MM.1S (cell line): Measurements from ENCODE around the gene C13orf46.

Experiments used
- DNase-seq: peaks from one replicate; pipeline ENCODE4 v3.0.0-alpha.2; 2015
- H2AFZ ChIP-seq: fragments of 300-600 bp; sonication (generic); 2 replicates; pipeline ENCODE4 v1.6.0; 2016; ENCODE audit warnings: antibody characterized with exemption, low read length
- H3F3A ChIP-seq: fragments of 300-600 bp; sonication (generic); 2 replicates; pipeline ENCODE4 v1.6.1; 2016; ENCODE audit warnings: mild to moderate bottlenecking, antibody characterized with exemption, low read length, moderate library complexity, mixed read lengths; ENCODE audit not compliant: insufficient read depth
- H3K27ac ChIP-seq: fragments of 300-600 bp; sonication (generic); 2 replicates; pipeline ENCODE4 v1.5.1; 2016; ENCODE audit warnings: mild to moderate bottlenecking, low read length
- H3K27me3 ChIP-seq: fragments of 300-600 bp; sonication (generic); replicated peaks from 2 replicates; pipeline ENCODE4 v1.6.0; 2016; ENCODE audit warnings: low read length; ENCODE audit not compliant: insufficient read depth
- H3K36me3 ChIP-seq: fragments of 300-600 bp; sonication (generic); replicated peaks from 2 replicates; pipeline ENCODE4 v1.6.1; 2016; ENCODE audit warnings: mild to moderate bottlenecking, low read length, mixed read lengths; ENCODE audit not compliant: insufficient read depth
- H3K4me1 ChIP-seq: fragments of 300-600 bp; sonication (generic); 2 replicates; pipeline ENCODE4 v1.6.1; 2016; ENCODE audit warnings: low read length, mixed read lengths
- H3K4me2 ChIP-seq: fragments of 300-600 bp; sonication (generic); 2 replicates; pipeline ENCODE4 v1.6.0; 2016; ENCODE audit warnings: low read depth, low read length
- H3K4me3 ChIP-seq: fragments of 300-600 bp; sonication (generic); 2 replicates; pipeline ENCODE4 v1.5.1; 2016; ENCODE audit warnings: low read length, mixed read lengths
- H3K79me2 ChIP-seq: fragments of 300-600 bp; sonication (generic); 2 replicates; pipeline ENCODE4 v1.6.1; 2016; ENCODE audit warnings: mixed run types, low read length, mixed read lengths
- H3K9ac ChIP-seq: fragments of 300-600 bp; sonication (generic); 2 replicates; pipeline ENCODE4 v1.6.1; 2016; ENCODE audit warnings: low read length, mixed read lengths
- H3K9me2 ChIP-seq: fragments of 300-600 bp; sonication (generic); replicated peaks from 2 replicates; pipeline ENCODE4 v1.6.1; 2016; ENCODE audit warnings: mild to moderate bottlenecking, low read length, mixed read lengths; ENCODE audit not compliant: insufficient read depth
- H3K9me3 ChIP-seq: fragments of 300-600 bp; sonication (generic); replicated peaks from 2 replicates; pipeline ENCODE4 v1.6.1; 2016; ENCODE audit warnings: mild to moderate bottlenecking, low read length, mixed read lengths; ENCODE audit not compliant: insufficient read depth
- H4K20me1 ChIP-seq: fragments of 300-600 bp; sonication (generic); 2 replicates; pipeline ENCODE4 v1.6.1; 2016; ENCODE audit warnings: mild to moderate bottlenecking, low read length, moderate library complexity, mixed read lengths; ENCODE audit not compliant: insufficient read depth
- EZH2 ChIP-seq: fragments of 300-600 bp; sonication (generic); optimal IDR thresholded peaks from 2 replicates; pipeline ENCODE3; 2017; ENCODE audit warnings: low read depth, mild to moderate bottlenecking, antibody characterized with exemption, low read length, mixed read lengths
- EZH2phosphoT487 ChIP-seq: fragments of 300-600 bp; sonication (generic); IDR thresholded peaks from 2 replicates; pipeline ENCODE4 v1.6.1; 2018; ENCODE audit warnings: antibody characterized with exemption, low read length
- TF ChIP-seq, protein P1 (sequence below): fragments of 300-600 bp; sonication (generic); IDR thresholded peaks from 2 replicates; pipeline ENCODE4 v1.5.1; 2016; ENCODE audit warnings: antibody characterized with exemption, low read length, mixed read lengths

C13orf46 gene

DNA sequence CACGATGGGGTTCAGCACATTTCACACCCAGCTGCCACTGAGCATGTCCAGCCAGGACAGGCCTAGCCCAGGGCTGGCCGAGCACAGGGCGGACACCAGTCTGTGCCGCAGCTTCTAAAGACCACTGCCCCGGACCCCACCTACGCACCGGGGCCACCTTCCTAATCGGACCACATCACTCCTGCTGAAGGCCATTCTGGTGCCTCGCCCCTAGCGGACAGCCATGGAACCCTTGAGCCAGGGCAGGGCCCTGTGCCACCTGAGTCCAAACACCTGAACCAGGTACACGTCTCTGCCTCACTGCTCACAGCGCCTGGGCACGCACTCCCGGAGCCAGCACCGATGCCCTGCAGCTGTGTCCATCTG lies 8.4 kb upstream of the C13orf46 start:
- Histone ChIP-seq H3K27me3 (no peaks in the 10 kb centered on the region), H3F3A (no peaks in the 10 kb centered on the region), H3K36me3 (peaks cover 12% of the 10 kb centered on the region; the same call in 1 of the 2 replicates), H3K4me2 (no peak overlapping the region), H3K79me2 (0 out of 2 replicates have a peak, but pooled peaks cover 2% of the 10 kb centered on the region), H4K20me1 (no peaks in the 10 kb centered on the region), H3K9me2 (no peaks in the 10 kb centered on the region), H3K9me3 (no peaks in the 10 kb centered on the region), H3K27ac (no peak overlapping the region), H3K9ac (no peak overlapping the region), H2AFZ (no peak overlapping the region), H3K4me3 (no peak overlapping the region), H3K4me1 (no peaks in the 10 kb centered on the region)
- TF ChIP-seq EZH2phosphoT487, result no peak
- TF ChIP-seq, protein P1, sequence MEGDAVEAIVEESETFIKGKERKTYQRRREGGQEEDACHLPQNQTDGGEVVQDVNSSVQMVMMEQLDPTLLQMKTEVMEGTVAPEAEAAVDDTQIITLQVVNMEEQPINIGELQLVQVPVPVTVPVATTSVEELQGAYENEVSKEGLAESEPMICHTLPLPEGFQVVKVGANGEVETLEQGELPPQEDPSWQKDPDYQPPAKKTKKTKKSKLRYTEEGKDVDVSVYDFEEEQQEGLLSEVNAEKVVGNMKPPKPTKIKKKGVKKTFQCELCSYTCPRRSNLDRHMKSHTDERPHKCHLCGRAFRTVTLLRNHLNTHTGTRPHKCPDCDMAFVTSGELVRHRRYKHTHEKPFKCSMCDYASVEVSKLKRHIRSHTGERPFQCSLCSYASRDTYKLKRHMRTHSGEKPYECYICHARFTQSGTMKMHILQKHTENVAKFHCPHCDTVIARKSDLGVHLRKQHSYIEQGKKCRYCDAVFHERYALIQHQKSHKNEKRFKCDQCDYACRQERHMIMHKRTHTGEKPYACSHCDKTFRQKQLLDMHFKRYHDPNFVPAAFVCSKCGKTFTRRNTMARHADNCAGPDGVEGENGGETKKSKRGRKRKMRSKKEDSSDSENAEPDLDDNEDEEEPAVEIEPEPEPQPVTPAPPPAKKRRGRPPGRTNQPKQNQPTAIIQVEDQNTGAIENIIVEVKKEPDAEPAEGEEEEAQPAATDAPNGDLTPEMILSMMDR, result no peak
- TF ChIP-seq EZH2, result no peak
- DNase-seq, result no peak

DNA sequence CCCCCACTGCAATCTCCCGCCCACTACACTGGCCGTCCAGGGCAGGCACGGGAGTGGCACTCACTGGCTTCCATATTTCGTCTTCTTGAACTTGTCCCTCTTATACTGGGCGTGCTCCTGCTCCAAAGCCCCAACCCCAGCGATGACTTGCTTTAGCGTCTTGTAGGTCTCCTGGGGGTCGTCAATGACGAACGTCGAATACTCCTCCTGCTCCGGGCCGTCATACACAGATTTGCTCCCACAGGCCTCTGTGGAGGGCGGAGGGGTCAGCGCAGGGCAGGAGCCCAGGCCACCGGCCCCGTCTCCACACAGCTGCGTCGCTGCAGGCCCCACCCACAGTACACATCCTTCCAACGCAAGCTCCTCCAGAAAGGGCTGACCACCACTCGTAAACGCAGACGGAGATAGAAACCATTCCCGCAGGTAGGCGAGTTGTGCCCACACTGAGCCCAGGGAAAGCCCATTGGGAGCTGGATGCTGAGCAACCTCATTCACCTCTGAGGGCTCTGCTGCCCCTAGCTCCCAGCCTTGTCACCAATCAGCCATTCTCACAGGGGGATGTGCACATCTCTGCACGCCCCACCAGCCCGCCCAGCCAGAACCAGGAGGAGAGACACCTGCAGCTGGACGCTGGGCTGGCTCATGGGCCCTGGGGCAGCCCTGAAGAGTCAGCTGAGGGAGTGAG lies 7.9 kb upstream of the C13orf46 start:
- TF ChIP-seq EZH2 (no peak), EZH2phosphoT487 (no peak)
- TF ChIP-seq, protein P1, result no peak
- H4K20me1 ChIP-seq, result no peaks in the 10 kb centered on the region
- H3K9ac ChIP-seq, result no peak overlapping the region
- DNase-seq, result no peak
- no peaks in the 10 kb centered on the region for H3F3A ChIP-seq
- no peak overlapping the region for H2AFZ ChIP-seq
- H3K9me2 ChIP-seq, result no peaks in the 10 kb centered on the region
- no peak overlapping the region for H3K27ac ChIP-seq
- no peaks in the 10 kb centered on the region for H3K27me3 ChIP-seq
- H3K4me2 ChIP-seq, result no peak overlapping the region
- no peaks in the 10 kb centered on the region for H3K4me1 ChIP-seq
- H3K9me3 ChIP-seq, result no peaks in the 10 kb centered on the region
- peaks cover 12% of the 10 kb centered on the region; the same call in 1 of the 2 replicates for H3K36me3 ChIP-seq
- 0 out of 2 replicates have a peak, but pooled peaks cover 2% of the 10 kb centered on the region for H3K79me2 ChIP-seq
- H3K4me3 ChIP-seq, result no peak overlapping the region

DNA sequence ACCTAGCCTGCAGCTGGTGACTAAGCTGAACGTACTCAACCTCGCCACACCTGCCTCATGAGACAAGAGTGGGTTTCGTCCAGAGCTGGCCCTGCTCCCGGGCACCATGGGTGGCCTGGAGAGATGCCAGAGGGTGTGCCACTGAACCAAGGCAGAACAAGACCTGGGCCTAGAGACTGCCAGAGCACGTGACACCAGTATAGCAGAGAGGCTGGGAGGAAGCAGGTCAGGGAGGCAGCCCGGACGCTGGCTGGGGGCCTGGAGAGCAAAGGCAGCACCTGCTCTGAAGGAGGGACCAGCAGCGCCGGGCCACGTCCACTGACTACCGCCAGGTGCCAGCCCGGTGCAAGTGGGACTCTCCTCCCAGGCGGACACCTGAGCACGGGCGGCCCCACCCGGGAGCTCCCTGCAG lies 7.3 kb upstream of the C13orf46 start:
- no peak for TF ChIP-seq EZH2
- no peak for TF ChIP-seq EZH2phosphoT487
- TF ChIP-seq, protein P1, result no peak
- Histone ChIP-seq H3K27me3 (no peaks in the 10 kb centered on the region), H3K4me3 (no peak overlapping the region), H3F3A (no peaks in the 10 kb centered on the region), H3K79me2 (0 out of 2 replicates have a peak, but pooled peaks cover 2% of the 10 kb centered on the region), H3K36me3 (peaks cover 12% of the 10 kb centered on the region; the same call in 1 of the 2 replicates), H2AFZ (no peak overlapping the region), H3K9me2 (no peaks in the 10 kb centered on the region), H4K20me1 (no peaks in the 10 kb centered on the region), H3K4me2 (no peak overlapping the region), H3K27ac (no peak overlapping the region), H3K9me3 (no peaks in the 10 kb centered on the region), H3K9ac (no peak overlapping the region), H3K4me1 (no peaks in the 10 kb centered on the region)
- DNase-seq, result no peak
